Loucy (cell line): Measurements from ENCODE around the gene TTL.
"Not testable (repeated sequence)": the region's sequence is repeated elsewhere in the genome, so short reads cannot be mapped to it uniquely, and the experiment has no call there.

ENCODE experiments used
- CTCF ChIP-seq: fragments of 200-600 bp; sonication (generic); conservative IDR thresholded peaks from 2 replicates; pipeline ENCODE4 v1.5.1; 2014; ENCODE audit warnings: mild to moderate bottlenecking, antibody characterized with exemption, low read length
- EZH2phosphoT487 ChIP-seq: fragments of 200-600 bp; IDR thresholded peaks from 2 replicates; pipeline ENCODE4 v1.6.1; 2018; ENCODE audit warnings: antibody characterized with exemption, mild to moderate bottlenecking, moderate library complexity, borderline replicate concordance

DNA sequence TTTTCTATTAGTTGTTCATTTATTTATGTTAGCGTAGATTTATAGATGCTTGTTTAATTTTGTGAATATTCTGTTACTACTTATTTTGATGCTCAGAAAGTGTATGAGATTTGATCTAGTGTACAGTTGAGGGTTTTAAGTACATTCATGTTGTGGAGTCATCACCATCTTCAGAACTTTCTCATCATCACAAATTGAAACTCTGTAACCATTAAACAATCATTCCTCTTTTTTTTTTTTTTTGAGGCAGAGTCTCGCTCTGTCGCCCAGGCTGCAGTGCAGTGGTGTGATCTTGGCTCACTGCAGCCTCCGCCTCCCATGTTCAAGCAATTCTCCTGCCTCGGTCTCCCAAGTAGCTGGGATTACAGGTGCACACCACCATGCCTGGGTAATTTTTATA is 84.6 kb downstream of the TTL start:
- not testable (repeated sequence) for TF ChIP-seq CTCF, EZH2phosphoT487
